ENCODE data around the gene MSMB. TPM values are rescaled to one million over a fixed set of nuclear protein-coding genes. Genes with fewer than 3 reads are reported as not detected.
"Not testable (repeated sequence)": the region's sequence is repeated elsewhere in the genome, so short reads cannot be mapped to it uniquely, and the experiment has no call there.

MSMB gene
- polyA plus RNA-seq, 1 donor (not counting 4 experiments of a cell fraction or from before 2014, with no cell fraction given): not detected

DNA sequence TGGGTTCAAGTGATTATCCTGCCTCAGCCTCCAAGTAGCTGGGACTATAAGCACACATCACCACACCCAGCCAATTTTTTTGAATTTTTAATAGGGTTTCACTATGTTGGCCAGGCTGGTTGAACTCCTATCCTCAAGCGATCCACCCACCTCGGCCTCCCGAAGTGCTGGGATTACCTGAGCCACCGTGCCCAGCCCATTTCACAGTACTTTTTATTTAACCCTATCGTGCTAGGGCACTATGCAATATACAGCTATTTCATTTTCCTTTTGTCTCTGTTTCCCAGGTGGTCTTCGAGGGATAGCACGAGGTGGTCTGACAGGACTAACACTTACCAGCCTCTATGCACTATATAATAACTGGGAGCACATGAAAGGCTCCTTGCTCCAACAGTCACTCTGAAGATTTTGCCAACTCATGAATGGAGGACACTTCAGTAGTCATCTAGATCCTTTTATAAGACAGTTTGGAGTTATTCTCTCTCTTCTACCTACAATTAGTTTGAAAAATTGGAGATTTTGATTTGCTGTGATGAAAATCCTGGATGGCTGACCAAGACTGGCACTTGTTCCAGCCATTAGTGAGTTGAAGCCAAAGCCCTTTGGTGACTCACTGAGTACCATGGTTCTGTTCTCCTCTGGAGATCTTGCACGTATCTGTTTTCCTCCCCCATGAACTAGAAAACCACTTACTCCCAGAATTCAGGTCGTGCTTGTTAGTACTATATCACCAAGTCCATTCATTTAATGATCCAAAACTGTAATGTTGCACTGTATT, 43.0 kb downstream of the MSMB start:
- Histone ChIP-seq H3K27ac (ENCODE audit: control insufficient read depth, insufficient read depth, low read length) (no peak overlapping the region), H3K9ac (ENCODE audit: control insufficient read depth, extremely low read depth, insufficient read depth, low read length) (no peak overlapping the region), H3K4me2 (ENCODE audit: control insufficient read depth, extremely low read depth, insufficient read depth, low read depth, low read length) (no peak overlapping the region), H3K79me2 (ENCODE audit: control insufficient read depth, insufficient read depth, low read length) (no peaks in the 10 kb centered on the region), H3K4me1 (ENCODE audit: control insufficient read depth, extremely low read depth, insufficient read depth, low read length) (peaks cover 6% of the 10 kb centered on the region), H3K9me1 (ENCODE audit: control insufficient read depth, extremely low read depth, insufficient read depth, low read length) (no peaks in the 10 kb centered on the region), H2AFZ (ENCODE audit: control insufficient read depth, low read length) (no peak overlapping the region), H3K36me3 (ENCODE audit: control insufficient read depth in 2 of 2, extremely low read depth in 1 of 2, insufficient read depth in 2 of 2, low read length in 2 of 2) (peaks cover 20 to 24% of the 10 kb centered on the region in 2 experiments), H4K20me1 (ENCODE audit: control insufficient read depth, extremely low read depth, insufficient read depth, low read length) (peaks cover 7% of the 10 kb centered on the region), H3K9me3 (ENCODE audit: control insufficient read depth, low read depth, low read length) (no peaks in the 10 kb centered on the region), H3K4me3 (ENCODE audit: control insufficient read depth in 2 of 3, extremely low read depth in 1 of 3, insufficient read depth in 2 of 3, low read depth in 1 of 3, low read length in 3 of 3) (no peak overlapping the region), H3K27me3 (ENCODE audit: control insufficient read depth, extremely low read depth, insufficient read depth, low read length) (no peaks in the 10 kb centered on the region)
- dilution Hi-C loops (cut with MboI; ENCODE audit: extremely low pct_ligation_motif_present, low sequenced_read_pairs): no loop called here
- TF ChIP-seq CTCF (optimal IDR thresholded peaks at IDR 0.05 in 1 of 3, IDR thresholded peaks at IDR 0.05 in 1 of 3, conservative IDR thresholded peaks at IDR 0.05 in 1 of 3; ENCODE audit: extremely low read depth in 1 of 3, insufficient read depth in 2 of 3, low read length in 3 of 3) (no peak), EZH2 (IDR thresholded peaks at IDR 0.05; ENCODE audit: low read length) (no peak)
- DNase-seq (ENCODE audit: low read depth, low spot score): no peak
- FAIRE-seq: no peak

DNA sequence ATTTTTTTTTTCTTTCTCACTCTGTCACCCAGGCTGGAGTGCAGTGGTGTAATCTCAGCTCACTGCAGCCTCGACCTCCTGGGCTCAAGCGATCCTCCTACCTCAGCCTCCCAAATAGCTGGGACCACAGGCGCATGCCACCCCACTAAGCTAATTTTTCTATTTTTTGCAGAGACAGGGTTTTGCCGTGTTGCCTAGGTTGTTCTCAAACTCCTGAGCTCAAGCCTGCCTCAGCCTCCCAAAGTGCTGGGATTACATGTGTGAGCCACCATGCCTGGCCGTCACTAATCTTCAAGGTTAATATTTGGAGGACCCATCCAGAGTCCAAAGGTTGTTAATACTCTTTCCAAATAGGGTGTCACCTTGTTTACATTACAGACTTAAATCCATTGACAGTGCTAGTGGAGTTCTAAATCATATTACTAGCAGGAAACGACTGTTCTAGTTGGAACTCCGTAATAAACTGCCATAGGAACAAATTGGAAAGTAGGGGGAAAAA, 43.8 kb downstream of the MSMB start:
- H3K4me3 ChIP-seq (ENCODE audit: control insufficient read depth in 2 of 3, extremely low read depth in 1 of 3, insufficient read depth in 2 of 3, low read depth in 1 of 3, low read length in 3 of 3); H3K4me1 ChIP-seq (ENCODE audit: control insufficient read depth, extremely low read depth, insufficient read depth, low read length); dilution Hi-C loops (cut with MboI; ENCODE audit: extremely low pct_ligation_motif_present, low sequenced_read_pairs); H2AFZ ChIP-seq (ENCODE audit: control insufficient read depth, low read length); H3K4me2 ChIP-seq (ENCODE audit: control insufficient read depth, extremely low read depth, insufficient read depth, low read depth, low read length); H3K9me3 ChIP-seq (ENCODE audit: control insufficient read depth, low read depth, low read length); H3K79me2 ChIP-seq (ENCODE audit: control insufficient read depth, insufficient read depth, low read length); DNase-seq (ENCODE audit: low read depth, low spot score); H3K27ac ChIP-seq (ENCODE audit: control insufficient read depth, insufficient read depth, low read length); H3K9me1 ChIP-seq (ENCODE audit: control insufficient read depth, extremely low read depth, insufficient read depth, low read length); H3K27me3 ChIP-seq (ENCODE audit: control insufficient read depth, extremely low read depth, insufficient read depth, low read length); H4K20me1 ChIP-seq (ENCODE audit: control insufficient read depth, extremely low read depth, insufficient read depth, low read length); H3K9ac ChIP-seq (ENCODE audit: control insufficient read depth, extremely low read depth, insufficient read depth, low read length); FAIRE-seq: not testable (repeated sequence)
- peaks cover 18 to 24% of the 10 kb centered on the region in 2 experiments for H3K36me3 ChIP-seq (ENCODE audit: control insufficient read depth in 2 of 2, extremely low read depth in 1 of 2, insufficient read depth in 2 of 2, low read length in 2 of 2)
